GM18499 (cell line): ENCODE results near the gene GP5.

ENCODE experiments used
- ATAC-seq: cut with Tn5 transposase; IDR thresholded peaks from one replicate; pipeline ENCODE4 v1.9.1; 2021; ENCODE audit warnings: moderate number of reproducible peaks; ENCODE audit not compliant: insufficient read depth, unreplicated experiment

GP5 gene

DNA sequence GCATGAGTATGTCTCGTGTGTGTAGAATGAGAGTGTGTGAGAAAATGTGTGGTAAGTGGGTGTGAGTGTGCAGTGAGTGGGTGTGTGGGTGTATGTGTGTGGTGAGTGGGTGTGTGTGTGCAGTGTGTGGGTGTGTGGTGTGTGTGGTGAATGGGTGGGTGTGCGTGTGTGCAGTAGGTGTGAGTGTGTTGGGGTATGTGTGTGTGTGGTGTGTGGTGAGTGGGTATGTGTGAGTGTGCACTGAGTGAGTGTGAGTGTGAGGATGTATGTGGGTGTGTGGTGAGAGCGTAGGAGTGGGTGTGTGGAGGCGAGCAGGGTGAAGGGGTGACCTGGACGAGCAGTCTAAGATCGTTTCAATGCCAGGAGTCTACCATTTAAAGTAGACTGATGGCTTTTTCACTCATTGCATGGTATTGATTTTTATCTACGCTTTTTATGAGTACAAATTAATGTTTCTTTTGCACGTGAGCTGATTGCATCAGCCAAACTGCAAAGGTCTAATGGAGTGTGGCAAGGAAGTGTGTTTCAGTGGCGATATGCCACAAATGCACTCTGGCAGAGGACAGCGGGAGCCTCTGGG lies 46.3 kb downstream of the GP5 start:
- no peak for ATAC-seq

DNA sequence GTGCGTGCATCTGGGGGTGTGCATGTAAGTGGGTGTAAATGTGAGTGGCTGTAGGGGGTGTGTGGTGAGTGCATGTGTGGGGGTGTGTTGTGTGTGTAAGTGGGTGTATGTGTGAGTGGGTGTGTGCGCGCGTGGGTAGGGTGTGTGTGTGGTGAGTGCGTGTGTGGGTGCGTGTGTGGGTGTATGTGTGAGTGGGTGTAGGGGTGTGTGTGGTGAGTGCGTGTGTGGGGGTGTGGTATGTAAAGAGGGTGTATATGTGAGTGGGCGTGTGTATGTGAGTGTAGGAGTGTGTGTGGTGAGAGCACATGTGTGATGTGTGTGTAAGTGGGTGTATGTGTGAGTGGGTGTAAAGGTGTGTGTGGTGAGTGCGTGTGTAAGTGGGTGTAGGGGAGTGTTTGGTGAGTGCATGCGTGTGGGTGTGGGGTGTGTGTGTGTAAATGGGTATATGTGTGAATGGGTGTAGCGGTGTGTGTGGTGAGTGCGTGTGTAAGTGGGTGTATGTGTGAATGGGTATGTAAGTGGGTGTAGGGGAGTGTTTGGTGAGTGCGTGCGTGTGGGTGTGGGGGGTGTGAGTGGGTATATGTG lies 47.0 kb downstream of the GP5 start:
- no peak for ATAC-seq

DNA sequence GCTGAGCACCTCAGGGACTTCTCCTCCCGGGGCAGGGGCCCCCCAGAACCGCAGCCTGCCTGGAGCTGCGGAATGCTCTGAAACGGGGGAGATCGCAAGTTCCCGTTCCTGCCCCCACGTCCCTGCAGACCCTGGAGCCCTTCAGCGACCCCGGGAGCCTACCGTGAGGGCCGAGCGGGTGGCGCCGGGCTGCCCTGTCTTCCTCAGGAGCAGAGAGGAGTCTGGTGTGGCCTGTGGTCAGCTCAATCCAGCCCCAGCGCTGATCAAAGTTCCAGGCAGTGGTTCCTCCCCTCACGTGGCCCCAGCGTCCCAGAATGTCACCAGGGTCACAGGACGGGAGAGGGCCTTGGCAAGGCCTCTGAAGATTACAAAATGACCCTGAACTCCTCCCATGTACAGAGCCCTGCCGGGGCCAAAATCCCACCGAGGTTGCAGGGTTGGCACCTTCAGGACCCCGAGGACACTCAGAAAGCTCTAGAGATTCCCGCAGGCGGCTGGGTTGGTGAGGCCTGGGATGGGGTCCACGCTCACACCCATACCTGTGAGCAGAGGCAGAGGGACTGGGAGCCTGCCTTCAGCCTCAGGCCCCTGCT lies 47.9 kb downstream of the GP5 start, which contains the start of gene CPN2:
CPN2 (minus strand) TSS at position 249 of the 593 bp plus-strand sequence. CDS start 8,626 bp downstream, outside the sequence.
- no peak for ATAC-seq

DNA sequence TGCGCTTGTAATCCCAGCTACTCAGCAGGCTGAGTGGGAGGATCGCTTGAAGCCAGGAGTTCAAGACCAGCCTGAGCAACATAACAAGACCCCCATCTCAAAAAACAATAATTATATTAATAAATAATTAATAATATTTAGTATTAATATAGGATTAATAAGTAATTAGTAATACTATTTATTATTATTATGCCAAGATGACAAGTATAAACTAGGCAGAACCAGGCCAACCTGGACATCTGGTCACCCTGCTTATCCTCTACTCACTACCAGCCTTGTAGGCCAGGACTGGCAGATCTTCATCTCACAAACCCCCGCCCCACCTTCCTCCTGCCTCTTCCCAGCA lies 48.4 kb downstream of the GP5 start:
- no peak for ATAC-seq

DNA sequence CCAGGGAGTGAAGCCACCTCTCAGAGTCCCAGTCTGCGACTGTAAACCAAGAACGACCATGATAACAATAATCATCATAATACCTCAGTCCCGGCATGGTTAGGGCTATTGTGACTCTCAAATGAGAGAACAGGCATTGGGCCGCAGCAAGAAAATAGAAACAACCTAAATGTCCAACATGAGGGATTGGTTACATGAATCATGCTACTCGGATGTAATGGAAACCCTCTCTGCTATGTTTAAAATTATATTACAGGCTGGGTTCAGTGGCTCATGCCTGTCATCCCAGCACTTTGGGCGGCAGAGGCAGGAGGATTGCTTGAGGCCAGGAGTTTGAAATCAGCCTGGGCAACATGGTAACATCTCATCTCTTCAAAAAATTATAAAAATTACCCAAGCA lies 50.7 kb downstream of the GP5 start:
- ATAC-seq, result no peak

DNA sequence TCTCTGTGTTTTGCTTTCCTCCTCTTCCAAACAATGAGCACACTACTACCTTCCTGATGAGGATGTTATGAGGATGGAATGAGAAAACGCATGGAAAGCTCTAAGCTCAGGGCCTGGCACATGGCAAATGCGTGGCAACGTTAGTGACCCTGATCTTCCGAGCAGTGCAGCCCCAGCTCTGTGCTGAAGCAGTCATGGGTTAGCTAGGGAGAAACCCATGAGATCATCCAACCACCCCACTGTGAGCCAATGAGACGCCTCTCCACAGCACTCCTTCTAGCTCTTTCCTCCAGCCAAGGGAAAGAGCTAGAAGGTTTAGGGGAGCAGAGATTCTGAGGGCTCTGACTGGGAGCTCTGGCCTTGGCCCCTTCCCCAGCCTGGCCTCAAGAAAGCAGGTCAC lies 52.4 kb downstream of the GP5 start:
- no peak for ATAC-seq

DNA sequence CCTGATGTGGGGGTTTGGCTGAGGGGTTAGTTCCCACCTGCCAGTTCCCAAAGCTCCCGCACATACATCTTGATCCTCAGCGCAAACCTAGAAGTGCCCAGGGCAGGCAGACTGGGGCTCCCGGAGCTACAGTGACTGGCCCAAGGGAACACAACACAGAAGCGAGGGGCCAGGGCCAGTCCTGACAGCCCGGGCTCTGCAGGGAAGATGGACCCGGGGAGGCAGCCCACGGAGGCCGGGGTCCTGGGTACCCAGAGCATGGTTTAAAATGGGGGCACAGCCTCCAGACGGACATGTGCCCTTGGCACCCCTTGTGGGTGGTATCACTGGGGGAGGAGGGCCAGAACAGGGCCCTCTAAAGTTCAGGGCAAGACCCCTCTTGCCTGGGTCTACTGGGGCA lies 53.0 kb downstream of the GP5 start:
- no peak for ATAC-seq
